ENCODE results near the gene ANKRD13D. TPM values are rescaled to one million over a fixed set of nuclear protein-coding genes. Genes with fewer than 3 reads are reported as not detected.
A peak's percentile ranks its signal among the peaks of the same experiment; 100 is the strongest.

The ANKRD13D gene
- total and polyA plus RNA-seq, 10 donors = 65.2 to 151 (median 126) TPM

DNA sequence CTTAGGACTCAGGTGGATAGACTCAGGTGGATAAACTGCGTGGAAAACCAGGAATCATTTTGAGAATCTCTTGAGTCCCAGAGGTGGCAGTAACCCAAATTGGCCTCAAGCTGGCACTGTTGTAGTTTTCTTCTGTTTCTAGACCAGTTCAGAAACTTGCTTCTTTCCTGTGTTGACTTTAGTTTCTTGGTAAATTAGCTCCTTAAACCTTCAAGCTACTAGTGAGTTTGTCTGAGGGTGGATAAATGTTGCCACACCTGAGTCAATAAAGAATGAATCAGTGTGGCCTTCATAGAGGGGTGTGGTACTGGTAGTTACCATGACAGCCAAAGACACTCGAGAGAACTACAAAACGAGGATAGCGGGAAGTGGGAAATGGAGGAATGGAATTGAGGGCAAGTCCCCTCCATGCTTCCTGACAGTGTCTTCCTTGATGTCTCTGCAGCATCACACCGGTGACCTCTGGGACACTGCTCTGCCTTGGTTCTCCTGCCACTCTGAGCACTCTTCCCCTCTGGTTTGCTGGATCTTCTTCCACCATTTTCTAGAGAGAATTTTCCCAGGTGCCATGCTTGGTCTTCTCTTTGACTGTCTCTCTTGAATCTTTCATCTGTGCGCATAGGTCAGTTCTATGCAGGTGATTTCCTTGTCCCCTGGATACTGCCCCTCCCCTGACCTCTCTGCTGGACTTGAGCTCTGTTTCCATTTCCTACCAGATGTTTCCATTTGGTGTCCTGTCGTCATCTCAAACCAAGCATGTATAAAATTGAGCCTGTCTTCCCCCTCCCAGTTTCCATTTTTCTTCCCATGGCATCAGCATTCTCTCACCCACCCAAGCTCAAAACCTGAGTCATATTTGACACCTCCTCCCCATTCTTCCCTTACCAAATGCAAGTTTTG, 57.1 kb downstream of the ANKRD13D start:
- TF ChIP-seq, protein P1, sequence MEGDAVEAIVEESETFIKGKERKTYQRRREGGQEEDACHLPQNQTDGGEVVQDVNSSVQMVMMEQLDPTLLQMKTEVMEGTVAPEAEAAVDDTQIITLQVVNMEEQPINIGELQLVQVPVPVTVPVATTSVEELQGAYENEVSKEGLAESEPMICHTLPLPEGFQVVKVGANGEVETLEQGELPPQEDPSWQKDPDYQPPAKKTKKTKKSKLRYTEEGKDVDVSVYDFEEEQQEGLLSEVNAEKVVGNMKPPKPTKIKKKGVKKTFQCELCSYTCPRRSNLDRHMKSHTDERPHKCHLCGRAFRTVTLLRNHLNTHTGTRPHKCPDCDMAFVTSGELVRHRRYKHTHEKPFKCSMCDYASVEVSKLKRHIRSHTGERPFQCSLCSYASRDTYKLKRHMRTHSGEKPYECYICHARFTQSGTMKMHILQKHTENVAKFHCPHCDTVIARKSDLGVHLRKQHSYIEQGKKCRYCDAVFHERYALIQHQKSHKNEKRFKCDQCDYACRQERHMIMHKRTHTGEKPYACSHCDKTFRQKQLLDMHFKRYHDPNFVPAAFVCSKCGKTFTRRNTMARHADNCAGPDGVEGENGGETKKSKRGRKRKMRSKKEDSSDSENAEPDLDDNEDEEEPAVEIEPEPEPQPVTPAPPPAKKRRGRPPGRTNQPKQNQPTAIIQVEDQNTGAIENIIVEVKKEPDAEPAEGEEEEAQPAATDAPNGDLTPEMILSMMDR (IDR thresholded peaks at IDR 0.05 in 8 of 11, conservative IDR thresholded peaks at IDR 0.05 in 3 of 11) = peak; percentile 24 to 67 (median 52)
- TF ChIP-seq POLR2AphosphoS5 (IDR thresholded peaks at IDR 0.05) = no peak
- Histone ChIP-seq H3K27me3 (replicated peaks in 1 of 7) (no peaks in the 10 kb centered on the region), H3K27ac (peak overlapping the region in 7 of 8 donors; percentile 19 to 79 (median 68)), H3K4me1 (peaks cover 46 to 86% (median 64%) of the 10 kb centered on the region in 6 donors), H3K4me3 (no peak overlapping the region), H3K36me3 (peaks cover 0 to 4% (median 0%) of the 10 kb centered on the region in 6 donors), H3K9me3 (no peaks in the 10 kb centered on the region)
- intact Hi-C loops (cut with DNase I; ENCODE audit: low total_unique reads) = loop anchor here (5.0 kb wide), 1 partner anchor 36 kb away; no protein-coding TSS in a partner anchor
- DNase-seq = no peak
- 62 to 78% (median 71%) methylated on average over 7 of the region's 7 CpGs for WGBS, 5 donors

DNA sequence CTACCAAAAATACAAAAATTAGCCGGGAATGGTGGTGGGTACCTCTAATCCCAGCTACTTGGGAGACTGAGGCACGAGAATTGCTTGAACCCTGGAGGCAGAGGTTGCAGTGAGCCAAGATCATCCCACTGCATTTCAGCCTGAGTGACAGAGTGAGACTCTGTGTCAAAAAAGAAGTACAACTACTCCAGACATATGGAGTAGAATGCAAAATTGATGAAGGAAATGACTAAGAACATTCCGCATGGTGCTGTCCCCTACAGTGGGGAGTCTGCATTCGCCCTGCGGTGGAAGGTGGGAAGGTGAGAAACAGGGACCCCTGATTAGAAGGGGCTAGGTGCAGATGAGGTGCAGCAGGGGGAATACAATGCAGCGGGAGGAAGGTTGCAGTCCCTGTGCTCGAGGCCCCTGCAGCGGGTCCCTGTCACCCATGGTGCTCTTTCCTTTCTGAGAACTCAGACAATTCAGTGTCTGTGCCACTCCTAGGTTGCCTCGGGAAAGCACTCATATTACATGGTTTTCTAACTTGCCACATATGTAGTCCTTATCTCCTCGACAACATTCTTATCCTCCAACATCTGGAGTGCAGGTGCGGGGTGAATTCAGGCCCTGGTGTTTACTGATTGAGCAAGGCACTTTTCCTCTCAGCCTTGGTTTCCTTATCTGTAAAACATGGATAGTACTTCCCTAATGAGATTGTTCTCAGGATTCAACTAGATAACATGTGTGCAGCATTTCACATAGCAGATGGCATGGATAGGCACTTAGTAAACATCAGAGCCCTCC, 59.1 kb downstream of the ANKRD13D start:
- peaks cover 0 to 11% (median 0%) of the 10 kb centered on the region in 6 donors for H3K36me3 ChIP-seq
- DNase-seq = no peak
- H3K27ac ChIP-seq = peak overlapping the region in 5 of 8 donors; percentile 32 to 99 (median 37)
- TF ChIP-seq POLR2A (IDR thresholded peaks at IDR 0.05) (no peak), POLR2AphosphoS5 (IDR thresholded peaks at IDR 0.05) (no peak)
- TF ChIP-seq, protein P1 (IDR thresholded peaks at IDR 0.05 in 8 of 11, conservative IDR thresholded peaks at IDR 0.05 in 3 of 11) = no peak
- no peaks in the 10 kb centered on the region for H3K27me3 ChIP-seq (replicated peaks in 1 of 7)
- WGBS, 5 donors = 60 to 73% (median 65%) methylated on average over 11 of the region's 11 CpGs
- intact Hi-C loops (cut with DNase I; ENCODE audit: low total_unique reads) = loop anchor here (5.0 kb wide), 1 partner anchor 34 kb away; no protein-coding TSS in a partner anchor
- H3K4me3 ChIP-seq = no peak overlapping the region
- H3K9me3 ChIP-seq = no peaks in the 10 kb centered on the region
- H3K4me1 ChIP-seq = peaks cover 59 to 99% (median 83%) of the 10 kb centered on the region in 6 donors

- Histone ChIP-seq H3K4me1 (peaks cover 64 to 95% (median 83%) of the 10 kb centered on the region in 6 donors), H3K27ac (peak overlapping the region in 7 of 8 donors; percentile 1 to 99 (median 37)), H3K27me3 (replicated peaks in 1 of 7) (no peaks in the 10 kb centered on the region), H3K36me3 (peaks cover 0 to 11% (median 0%) of the 10 kb centered on the region in 6 donors), H3K9me3 (no peaks in the 10 kb centered on the region), H3K4me3 (no peak overlapping the region)
- intact Hi-C loops (cut with DNase I; ENCODE audit: low total_unique reads) = loop anchor here (5.0 kb wide), 1 partner anchor 33 kb away; no protein-coding TSS in a partner anchor
- TF ChIP-seq POLR2AphosphoS5 (IDR thresholded peaks at IDR 0.05) = no peak
- TF ChIP-seq, protein P1 (IDR thresholded peaks at IDR 0.05 in 8 of 11, conservative IDR thresholded peaks at IDR 0.05 in 3 of 11) = no peak
- no peak for TF ChIP-seq POLR2A (IDR thresholded peaks at IDR 0.05)
- DNase-seq = no peak
- WGBS, 5 donors = 81 to 87% (median 84%) methylated on average over 5 of the region's 5 CpGs
Observed at GRCh38 chr11:67349036-67349435, 59.9 kb downstream of the ANKRD13D start.
